KMS-11 (cell line): ENCODE data around the gene KRTAP19-3.
A peak's percentile ranks its signal among the peaks of the same experiment; 100 is the strongest.

ENCODE experiments used
- H2AFZ ChIP-seq: fragments of 200-600 bp; sonication (generic); 2 replicates; pipeline ENCODE4 v1.6.1; 2016; ENCODE audit warnings: antibody characterized with exemption, mixed run types, low read depth
- H3K27ac ChIP-seq: fragments of 200-600 bp; sonication (generic); 2 replicates; pipeline ENCODE4 v1.6.1; 2016; ENCODE audit warnings: mild to moderate bottlenecking, mixed run types
- H3K27me3 ChIP-seq: fragments of 200-600 bp; sonication (generic); 2 replicates; pipeline ENCODE4 v1.6.1; 2017; ENCODE audit warnings: mild to moderate bottlenecking, low read depth, mixed run types, moderate library complexity; ENCODE audit not compliant: insufficient read depth
- H3K36me3 ChIP-seq: fragments of 200-600 bp; sonication (generic); 2 replicates; pipeline ENCODE4 v1.6.1; 2017; ENCODE audit warnings: mild to moderate bottlenecking, mixed run types; ENCODE audit not compliant: insufficient read depth
- H3K4me1 ChIP-seq: fragments of 200-600 bp; sonication (generic); 2 replicates; pipeline ENCODE4 v1.6.1; 2016; ENCODE audit warnings: mild to moderate bottlenecking, low read depth, mixed run types; ENCODE audit not compliant: poor library complexity, severe bottlenecking
- H3K4me2 ChIP-seq: fragments of 200-600 bp; sonication (generic); 2 replicates; pipeline ENCODE4 v1.7.0; 2016; ENCODE audit warnings: mild to moderate bottlenecking, mixed run types
- H3K4me3 ChIP-seq: fragments of 200-600 bp; sonication (generic); IDR thresholded peaks from 2 replicates; pipeline ENCODE4 v1.6.1; 2017; ENCODE audit warnings: low read depth, low read length, mixed read lengths; ENCODE audit not compliant: insufficient read depth
- H3K79me2 ChIP-seq: fragments of 200-600 bp; sonication (generic); 2 replicates; pipeline ENCODE4 v1.6.1; 2016; ENCODE audit warnings: low read depth, mixed run types; ENCODE audit not compliant: insufficient read depth
- H3K9ac ChIP-seq: fragments of 200-600 bp; sonication (generic); 2 replicates; pipeline ENCODE4 v1.6.1; 2016; ENCODE audit warnings: mild to moderate bottlenecking, mixed run types
- H4K20me1 ChIP-seq: fragments of 200-600 bp; sonication (generic); 2 replicates; pipeline ENCODE4 v1.6.1; 2016; ENCODE audit warnings: mild to moderate bottlenecking, mixed run types; ENCODE audit not compliant: insufficient read depth
- CTCF ChIP-seq: fragments of 200-600 bp; sonication (generic); conservative IDR thresholded peaks from 2 replicates; pipeline ENCODE4 v1.6.1; 2017; ENCODE audit warnings: low read depth, mild to moderate bottlenecking, antibody characterized with exemption, low read length, moderate library complexity, mixed read lengths

KRTAP19-3 gene

GRCh38 chr21:30468900-30469714 lies 22.7 kb downstream of the KRTAP19-3 start:
- no peak overlapping the region for H3K4me3 ChIP-seq
- H3K4me1 ChIP-seq, result no peaks in the 10 kb centered on the region
- H3K9ac ChIP-seq, result no peak overlapping the region
- H4K20me1 ChIP-seq, result no peaks in the 10 kb centered on the region
- no peaks in the 10 kb centered on the region for H3K36me3 ChIP-seq
- no peak overlapping the region for H2AFZ ChIP-seq
- no peak overlapping the region for H3K4me2 ChIP-seq
- TF ChIP-seq CTCF, result no peak
- no peaks in the 10 kb centered on the region for H3K79me2 ChIP-seq
- no peak overlapping the region for H3K27ac ChIP-seq
- no peaks in the 10 kb centered on the region for H3K27me3 ChIP-seq

GRCh38 chr21:30463713-30464112 lies 28.1 kb downstream of the KRTAP19-3 start:
- H3K36me3 ChIP-seq, result no peaks in the 10 kb centered on the region
- H3K4me2 ChIP-seq, result no peak overlapping the region
- no peak overlapping the region for H2AFZ ChIP-seq

GRCh38 chr21:30448514-30448913 lies 43.3 kb downstream of the KRTAP19-3 start:
- H3K4me2 ChIP-seq, result no peak overlapping the region
- H3K27me3 ChIP-seq, result no peaks in the 10 kb centered on the region
- no peaks in the 10 kb centered on the region for H3K36me3 ChIP-seq
- H3K4me3 ChIP-seq, result no peak overlapping the region
- no peak overlapping the region for H2AFZ ChIP-seq
- H3K4me1 ChIP-seq, result no peaks in the 10 kb centered on the region
- TF ChIP-seq CTCF, result no peak
- no peak overlapping the region for H3K27ac ChIP-seq
- H3K9ac ChIP-seq, result no peak overlapping the region
- no peaks in the 10 kb centered on the region for H4K20me1 ChIP-seq
- no peaks in the 10 kb centered on the region for H3K79me2 ChIP-seq

More at GRCh38 chr21:30463713-30464112, 28.1 kb downstream of the KRTAP19-3 start:
- Histone ChIP-seq H3K4me1 (no peaks in the 10 kb centered on the region), H3K4me3 (no peak overlapping the region), H3K27me3 (no peaks in the 10 kb centered on the region), H4K20me1 (no peaks in the 10 kb centered on the region), H3K27ac (no peak overlapping the region), H3K79me2 (no peaks in the 10 kb centered on the region), H3K9ac (no peak overlapping the region)
- peak; percentile 69 for TF ChIP-seq CTCF

- H3K4me2 ChIP-seq, result no peak overlapping the region
Measured at GRCh38 chr21:30447056-30447455, 44.8 kb downstream of the KRTAP19-3 start.

More at GRCh38 chr21:30447056-30447455, 44.8 kb downstream of the KRTAP19-3 start:
- no peaks in the 10 kb centered on the region for H4K20me1 ChIP-seq
- H3K27ac ChIP-seq, result no peak overlapping the region
- H3K27me3 ChIP-seq, result no peaks in the 10 kb centered on the region
- H2AFZ ChIP-seq, result no peak overlapping the region
- H3K4me1 ChIP-seq, result no peaks in the 10 kb centered on the region
- no peak overlapping the region for H3K9ac ChIP-seq
- no peaks in the 10 kb centered on the region for H3K79me2 ChIP-seq
- H3K36me3 ChIP-seq, result no peaks in the 10 kb centered on the region
- no peak overlapping the region for H3K4me3 ChIP-seq
- TF ChIP-seq CTCF, result no peak
